Hindlimb muscle (tissue), 1 donor: ENCODE measurements around the gene WDR5. TPM values are rescaled to one million over a fixed set of nuclear protein-coding genes. Genes with fewer than 3 reads are reported as not detected.

Experiments
- DNase-seq: peaks from one replicate; pipeline ENCODE4 v3.0.0-alpha.2; 2013
- polyA plus RNA-seq: library from polyadenylated mRNA; unstranded; fragments of 120-200 nt; gene quantifications from one replicate; pipeline ENCODE4 v1.2.1, GENCODE V29; 2013; ENCODE audit not compliant: insufficient read length

The WDR5 gene
- polyA plus RNA-seq, 1 donor = 46.2 TPM

DNA sequence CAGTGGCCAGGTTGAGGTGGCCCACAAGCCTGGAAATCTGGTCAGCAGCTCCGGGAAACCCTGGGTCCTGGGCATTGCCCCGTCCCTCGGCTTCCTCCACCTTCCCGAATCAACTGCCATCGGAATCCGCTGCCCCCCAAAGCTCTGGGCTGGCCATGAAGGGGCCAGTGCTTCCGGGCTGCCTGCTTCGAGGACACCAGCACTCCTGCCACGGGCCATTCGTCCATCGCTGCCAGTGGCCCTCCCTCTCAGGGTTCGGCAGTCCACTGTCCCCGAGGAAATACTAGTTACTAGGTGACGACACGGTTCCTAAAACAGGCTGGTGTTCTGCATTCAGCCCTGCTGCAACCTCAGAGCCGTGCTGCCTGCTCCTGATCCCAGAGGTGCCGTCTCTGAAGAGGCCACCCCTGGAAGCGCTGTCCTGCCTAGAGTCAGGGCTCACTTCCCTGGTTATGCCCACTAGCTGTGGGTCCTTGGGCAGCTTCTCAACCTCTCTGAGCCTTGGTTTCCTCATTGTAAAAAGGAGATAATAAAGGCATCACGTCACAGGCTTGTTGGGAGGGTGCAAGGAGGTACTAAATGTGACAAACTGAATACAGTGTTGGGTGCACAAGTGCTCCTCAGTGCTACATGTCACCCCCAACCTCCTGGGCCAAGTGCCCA lies 3.5 kb upstream of the WDR5 start:
- DNase-seq = no peak

DNA sequence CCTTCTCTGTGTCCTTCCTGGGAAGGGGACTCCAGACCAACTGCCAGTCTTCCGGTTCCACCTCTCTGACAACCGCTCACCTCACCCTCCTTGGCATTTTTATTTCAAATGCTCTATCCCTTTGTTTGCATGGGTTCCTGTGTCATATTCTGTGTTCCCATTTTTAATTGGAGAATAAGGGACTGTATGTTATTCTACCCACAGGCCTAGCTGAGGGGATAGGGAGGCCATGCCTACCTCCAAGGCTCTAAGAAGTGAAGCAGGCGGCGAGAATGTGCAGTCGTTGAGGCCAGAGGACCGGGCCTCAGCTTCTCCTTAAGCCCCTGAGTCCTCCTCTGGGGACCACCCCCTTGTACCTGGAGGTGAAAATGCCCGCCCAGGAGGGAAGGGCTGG lies 936 bp upstream of the WDR5 start:
- no peak for DNase-seq

DNA sequence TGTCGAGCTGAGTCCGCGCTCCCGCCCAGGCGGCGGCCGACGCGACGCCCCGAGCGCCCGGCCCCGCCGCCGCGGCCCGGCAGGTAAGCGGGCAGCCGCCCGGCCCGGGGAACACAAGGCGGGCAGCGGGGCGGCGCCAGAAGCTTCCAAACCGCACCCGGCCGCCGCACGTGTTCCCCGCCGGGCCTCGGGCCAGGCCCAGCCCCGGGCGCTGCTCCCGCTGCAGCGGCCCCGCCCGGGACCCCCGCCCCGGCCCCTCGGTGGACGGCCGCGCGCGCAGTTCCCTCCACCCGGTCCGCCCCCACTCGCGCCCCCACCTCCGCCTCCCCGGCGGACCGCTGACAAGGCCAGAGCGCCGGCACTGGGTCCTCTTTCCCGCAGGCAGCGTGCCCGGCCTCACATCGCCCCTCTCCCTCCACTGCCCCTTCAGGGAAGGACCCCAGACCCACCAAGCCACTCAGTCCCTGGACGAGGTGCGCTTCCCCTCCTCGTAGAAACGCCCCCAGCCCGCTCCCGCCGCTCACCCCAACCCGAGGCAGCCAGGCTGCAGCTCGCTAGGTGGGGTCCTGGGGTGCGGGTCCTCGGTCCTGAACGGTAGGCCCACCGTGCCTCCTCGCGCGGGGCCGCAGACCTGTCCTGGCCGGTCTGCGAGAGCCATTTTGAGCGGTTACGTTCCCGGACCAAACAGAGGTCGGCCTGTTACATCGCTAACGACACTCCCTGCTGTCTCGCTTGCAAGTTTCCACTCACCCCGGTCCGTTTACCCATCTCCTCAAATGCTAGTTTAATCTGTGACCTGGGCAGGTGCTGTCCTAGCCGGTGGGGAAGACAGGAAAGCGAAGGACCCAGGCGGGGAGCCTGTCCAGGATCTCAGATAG lies 475 bp downstream of the WDR5 start:
- DNase-seq = no peak

DNA sequence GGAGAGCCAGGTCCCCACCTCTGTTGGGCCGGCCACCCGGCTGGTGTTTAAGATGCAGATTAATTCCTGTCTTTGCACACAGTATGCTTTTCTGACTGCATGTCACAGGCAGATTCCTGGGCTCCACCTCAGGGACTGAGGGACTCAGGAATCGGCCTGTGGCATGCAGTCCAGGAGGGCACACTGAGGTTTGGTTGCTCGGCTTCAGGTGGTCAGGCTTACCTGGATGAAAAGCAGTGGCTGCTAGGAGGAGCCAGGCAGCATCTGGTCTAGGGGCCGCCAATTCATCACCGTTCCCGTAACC lies 1.1 kb downstream of the WDR5 start:
- DNase-seq = no peak

DNA sequence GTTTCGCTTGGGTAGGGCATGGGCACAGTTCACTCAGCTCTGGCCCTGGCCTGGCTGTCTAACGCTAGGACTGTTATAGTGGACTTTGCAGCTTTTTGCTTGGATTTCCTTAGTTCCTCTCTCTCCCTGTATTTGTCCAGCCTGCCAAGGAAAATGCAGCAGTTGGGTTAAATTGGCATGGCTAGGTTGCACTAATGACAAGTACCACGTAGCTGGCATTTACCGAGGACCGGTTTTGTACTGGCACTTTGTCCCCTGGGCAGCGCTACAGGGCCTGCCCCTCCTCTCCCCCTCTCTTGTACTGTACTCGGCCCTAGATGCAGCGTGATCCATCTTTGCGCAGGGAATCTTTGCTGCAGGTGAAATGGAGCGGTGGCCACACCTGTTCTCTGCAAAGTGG lies 2.4 kb downstream of the WDR5 start:
- DNase-seq = no peak

DNA sequence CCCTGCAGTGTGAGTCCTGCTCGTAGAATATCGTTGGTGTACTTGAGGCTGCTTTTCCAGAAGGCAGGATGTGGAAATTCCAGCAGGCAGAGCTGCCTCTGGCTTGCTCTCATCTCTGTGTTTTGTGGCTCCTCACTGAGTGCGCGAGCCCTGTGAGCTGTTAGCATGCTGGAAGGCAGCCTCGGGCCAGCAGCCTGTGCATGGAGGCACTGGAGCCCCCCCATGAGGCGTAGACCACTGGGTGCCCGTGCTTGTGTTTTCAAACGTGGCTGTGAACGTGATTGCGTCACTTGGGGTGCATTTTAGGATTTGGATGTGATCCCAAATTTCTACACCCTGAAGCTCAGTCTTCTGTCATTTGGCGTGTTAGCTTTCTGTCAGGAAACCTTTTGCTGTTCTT lies 3.2 kb downstream of the WDR5 start:
- DNase-seq = no peak

DNA sequence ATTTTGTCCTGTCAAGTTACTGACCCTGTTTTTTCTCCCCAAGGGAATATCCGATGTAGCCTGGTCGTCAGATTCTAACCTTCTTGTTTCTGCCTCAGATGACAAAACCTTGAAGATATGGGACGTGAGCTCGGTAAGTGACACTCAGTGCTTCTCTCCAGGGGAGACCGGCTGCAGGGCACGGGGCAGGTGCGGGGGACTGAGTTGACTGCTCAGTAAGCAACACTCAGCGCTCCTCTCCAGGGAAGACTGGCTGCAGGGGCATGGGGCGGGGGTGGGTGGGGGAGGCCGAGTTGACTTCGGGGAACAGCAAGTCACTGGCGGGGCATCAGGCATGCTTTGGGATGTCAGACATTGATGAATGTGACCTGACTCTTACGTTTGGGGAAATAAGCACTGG lies 6.0 kb downstream of the WDR5 start:
- DNase-seq = no peak

DNA sequence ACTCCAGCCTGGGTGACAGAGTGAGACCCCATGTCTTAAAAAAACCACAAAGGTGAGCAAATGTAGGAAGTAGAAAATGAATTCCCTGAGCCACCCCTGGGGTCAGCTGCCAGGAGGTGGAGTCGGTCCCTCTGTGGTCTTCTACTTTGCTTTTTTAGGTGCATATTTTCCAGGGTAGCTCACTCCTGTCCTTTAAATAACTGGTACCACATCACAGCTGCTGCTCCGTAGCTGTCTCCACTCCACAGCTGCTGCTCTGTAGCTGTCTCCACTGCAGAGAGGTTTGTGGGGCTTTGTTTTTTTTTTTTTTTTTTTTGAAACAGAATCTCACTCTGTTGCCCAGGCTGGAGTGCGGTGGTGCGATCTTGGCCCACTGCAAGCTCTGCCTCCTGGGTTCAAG lies 8.9 kb downstream of the WDR5 start:
- no peak for DNase-seq

DNA sequence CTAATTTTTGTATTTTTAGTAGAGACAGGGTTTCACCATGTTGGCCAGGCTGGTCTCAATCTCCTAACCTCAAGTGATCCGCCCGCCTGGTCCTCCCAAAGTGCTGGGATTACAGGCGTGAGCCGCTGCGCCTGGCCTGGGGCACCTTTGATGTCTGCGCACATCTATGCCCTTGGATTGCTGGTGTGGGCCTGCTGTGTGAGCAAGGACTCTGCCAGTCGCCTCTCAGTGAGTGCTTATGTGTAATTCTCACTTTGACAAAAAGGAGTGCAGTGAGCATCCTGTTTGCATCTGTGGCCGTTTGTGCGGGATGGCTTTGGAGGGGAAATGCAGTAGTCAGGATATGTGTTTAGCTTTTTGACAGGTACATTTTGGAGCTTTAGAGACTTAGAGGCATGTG lies 9.4 kb downstream of the WDR5 start:
- DNase-seq = no peak

DNA sequence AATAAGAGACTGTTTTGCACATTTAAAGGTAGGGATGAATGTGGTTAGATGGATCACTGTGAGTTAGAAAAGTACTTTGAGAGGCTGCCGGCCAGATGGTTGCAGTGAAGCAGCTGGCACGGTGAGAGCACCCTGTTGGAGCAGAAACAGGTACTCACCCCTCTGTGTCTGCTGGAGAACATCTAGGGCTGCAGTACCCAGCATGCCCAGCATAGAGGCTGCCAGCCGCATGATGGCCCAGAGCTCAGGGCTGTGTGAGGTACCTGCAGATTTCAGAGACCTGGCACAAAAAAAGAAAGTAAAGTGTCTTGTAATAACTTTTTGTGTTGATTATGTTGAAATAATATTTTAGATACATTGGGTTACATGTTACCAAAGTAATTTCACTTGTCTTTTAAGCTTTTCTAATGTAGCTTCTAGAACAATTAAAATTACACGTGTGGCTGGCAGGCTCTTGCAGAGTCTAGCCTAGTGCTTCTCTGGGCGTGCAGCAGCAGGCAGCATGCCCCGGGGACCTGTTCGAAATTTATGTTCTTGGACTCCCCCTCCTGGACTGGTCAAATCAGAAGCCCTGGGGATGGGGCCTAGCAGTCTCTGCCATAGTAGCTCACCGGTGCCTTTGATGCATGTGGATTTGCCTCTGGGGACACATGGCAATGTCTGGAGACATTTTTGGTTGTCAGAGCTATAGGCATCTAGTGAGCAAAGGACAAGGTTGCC lies 11.1 kb downstream of the WDR5 start:
- DNase-seq = no peak

DNA sequence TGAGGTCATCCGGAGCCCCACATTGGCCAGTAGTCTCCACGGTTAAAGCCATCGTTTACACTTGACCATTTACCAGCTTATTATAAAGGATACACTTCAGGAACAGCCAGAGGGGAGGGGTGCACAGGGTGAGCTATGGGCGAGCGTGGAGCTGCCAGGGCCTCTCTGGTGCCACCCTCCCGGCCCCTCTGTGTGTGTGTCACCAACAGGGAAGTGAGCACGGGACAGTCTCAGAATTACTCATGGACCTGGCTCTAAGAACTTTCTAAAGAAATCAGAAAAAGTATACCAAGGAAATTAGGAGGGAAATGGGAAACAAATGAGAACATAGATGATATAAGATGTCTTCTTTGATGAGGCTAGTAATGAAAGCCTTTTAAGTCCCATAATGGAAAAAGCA lies 13.5 kb downstream of the WDR5 start:
- no peak for DNase-seq

DNA sequence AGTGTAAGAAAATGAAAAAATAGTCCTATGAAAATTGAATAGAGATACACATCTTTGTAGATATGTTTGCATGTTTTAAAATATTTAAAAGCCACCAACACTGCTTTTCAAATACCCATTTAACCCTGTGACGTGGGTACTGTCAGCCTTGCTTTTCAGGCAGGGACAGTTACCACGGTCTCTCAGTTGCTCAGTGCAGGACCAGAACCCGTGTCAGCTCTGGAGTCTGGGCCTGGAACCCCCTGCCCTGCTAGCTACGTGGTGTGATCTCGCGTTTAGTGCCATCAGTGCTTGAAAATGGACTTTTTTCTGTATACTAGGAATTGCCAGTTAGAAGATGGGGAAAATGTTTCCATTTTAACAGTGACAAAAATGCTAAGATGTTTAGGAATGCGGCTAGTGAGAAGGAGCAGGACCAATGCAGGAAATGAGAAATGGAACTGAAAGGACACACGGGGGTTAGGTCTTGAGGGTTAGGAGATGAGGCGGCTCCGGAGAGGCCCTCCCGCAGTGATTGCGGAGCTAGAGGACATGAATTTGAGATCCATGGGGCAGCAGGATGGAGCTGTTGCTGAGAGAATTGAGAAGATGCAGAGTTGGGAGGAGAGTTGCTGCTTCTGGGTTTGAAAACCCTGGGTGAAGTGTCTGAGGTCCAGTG lies 14.8 kb downstream of the WDR5 start:
- no peak for DNase-seq

DNA sequence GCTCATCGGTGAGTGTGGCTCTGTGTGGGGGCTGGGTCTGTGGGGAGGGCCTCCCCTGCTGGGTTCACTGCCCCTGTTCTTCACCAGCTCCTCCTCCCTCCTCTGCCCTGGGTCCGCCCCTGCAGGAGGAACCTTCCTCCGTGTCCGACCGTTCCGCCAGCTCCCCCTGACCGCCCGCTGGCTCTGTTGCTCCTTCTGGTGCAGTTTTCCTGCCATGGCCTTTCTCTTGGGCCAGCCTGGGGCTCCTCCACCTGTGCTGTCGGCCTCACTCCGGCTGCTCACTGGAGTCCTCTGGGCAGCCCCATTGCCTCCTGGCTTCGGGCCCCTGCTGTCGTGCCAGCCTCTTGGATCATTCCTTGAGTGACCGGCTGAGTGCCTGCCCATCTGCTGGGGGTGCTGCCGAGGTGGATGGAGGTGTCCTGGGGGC lies 16.2 kb downstream of the WDR5 start:
- DNase-seq = no peak

DNA sequence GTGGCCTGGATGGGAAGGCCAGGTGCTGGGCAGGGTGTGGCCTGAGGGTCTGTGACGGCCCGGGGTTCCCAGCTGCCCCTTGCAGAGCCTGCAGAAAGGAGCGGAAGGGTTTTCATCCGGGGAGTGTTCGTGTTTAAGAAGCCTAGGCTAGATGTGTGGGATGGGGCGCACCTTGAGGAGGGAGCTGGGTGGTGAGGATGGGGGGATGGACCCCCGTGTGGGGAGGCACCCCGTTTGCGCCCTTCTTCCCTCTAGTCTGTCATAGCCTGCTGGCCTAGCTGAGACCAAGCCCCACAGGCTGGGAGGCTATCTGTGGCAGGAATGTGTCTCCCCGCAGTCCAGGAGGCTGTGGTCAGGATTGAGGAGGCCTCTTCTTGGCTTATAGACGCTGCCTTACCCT lies 16.6 kb downstream of the WDR5 start:
- no peak for DNase-seq

DNA sequence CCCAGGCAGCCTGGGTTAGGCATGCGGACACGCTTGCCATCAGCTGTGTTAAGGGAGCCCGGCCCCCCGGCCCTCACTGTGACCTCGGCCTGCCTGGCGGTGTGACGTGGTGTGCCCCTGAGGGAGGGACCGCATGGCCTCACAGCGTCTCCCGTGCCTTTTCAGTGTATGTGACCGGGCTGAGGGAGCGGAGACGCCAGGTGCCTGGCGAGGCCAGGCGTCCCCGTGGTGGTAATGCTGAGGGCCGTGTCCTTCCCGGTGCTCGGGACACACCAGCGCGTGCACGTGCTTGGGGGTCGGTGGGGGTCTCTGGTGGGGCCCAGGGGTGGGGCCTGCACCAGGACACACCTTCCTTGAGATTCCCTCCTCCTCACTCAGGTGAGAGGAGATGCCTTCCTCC lies 17.6 kb downstream of the WDR5 start:
- DNase-seq = no peak

DNA sequence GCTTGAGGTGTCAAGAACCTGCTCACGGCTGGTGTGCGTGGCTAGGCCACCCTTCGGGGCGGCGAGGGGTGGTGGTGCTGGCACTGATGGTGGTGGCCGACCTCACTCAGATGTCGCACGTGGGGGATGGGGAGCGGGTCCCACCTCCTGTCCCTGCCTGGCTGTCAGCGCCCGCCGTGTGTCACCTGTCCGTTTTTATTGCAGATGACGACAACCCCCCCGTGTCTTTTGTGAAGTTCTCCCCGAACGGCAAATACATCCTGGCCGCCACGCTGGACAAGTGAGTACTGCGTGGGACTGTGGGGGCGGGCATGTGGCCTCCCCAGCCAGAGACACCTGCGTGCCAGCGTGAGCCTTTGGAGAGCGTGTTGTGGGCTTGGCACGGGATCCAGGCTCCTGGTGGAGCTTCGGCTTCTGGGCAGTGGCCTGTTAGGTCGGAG lies 18.4 kb downstream of the WDR5 start:
- no peak for DNase-seq

DNA sequence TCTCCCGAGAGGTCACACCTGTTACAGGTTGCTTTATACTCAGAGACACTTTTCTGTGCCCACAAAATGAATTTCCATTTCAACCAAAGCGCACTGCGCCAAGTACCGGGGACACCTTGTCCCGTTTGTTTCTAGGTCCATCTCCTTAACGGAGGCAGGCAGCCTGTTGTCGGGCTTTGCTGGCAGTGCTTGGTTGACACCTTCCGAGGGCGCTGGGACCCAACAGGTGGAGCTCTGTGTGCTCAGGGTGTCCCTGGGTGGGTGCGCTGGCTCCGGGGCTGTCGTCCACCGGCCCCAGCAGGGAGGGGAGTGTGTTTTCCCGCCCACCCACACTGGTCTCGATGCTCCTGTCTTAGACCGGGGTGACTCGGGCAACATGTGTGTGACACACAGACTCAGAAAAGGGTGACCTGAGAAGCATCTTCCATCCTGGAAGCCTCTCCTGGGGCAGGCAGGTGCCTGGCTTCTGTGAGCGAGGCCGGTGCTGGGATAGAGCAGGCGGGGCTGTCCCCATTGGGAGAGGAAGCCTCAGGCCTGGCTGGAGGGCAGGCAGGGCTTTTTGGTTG lies 20.0 kb downstream of the WDR5 start:
- DNase-seq = no peak

DNA sequence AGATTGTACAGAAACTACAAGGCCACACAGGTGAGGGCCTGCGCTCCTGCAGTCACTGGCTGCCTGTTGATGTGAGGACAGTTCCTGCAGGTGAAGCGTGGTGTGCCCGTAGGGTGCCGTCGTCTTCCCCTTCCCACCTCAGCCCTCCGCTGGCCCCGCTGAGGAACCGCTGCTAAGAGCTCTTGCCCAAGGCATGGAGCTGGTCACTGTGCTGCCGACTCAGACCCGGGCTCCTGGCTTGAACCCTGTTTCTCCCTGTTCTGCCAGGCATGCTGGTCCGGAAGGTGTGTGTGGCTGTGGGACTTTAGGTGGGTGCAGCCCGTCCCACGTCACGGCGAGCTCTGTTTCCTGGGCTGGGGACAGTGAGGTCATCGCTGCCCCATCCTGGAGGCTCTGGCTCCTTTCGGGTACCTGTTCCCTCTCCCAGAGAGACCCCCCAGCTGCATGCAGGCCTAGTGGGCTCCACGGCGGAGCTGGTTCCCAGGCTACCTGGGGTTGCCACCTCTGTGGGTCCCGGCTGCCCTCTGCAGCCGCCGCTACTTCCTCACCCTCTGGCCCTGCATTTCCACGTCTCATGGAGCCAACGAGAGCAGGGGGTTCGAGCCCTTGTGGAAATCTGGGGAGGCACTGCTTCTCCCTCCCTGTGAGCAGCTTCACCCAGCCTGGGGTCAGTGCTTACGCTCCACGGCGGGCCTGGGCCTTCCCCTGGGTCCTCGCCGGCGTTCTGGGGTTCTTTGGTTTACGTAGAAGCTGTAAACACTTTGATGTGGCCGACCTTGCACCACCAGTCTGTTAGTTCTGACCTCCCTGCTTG lies 20.9 kb downstream of the WDR5 start:
- DNase-seq = no peak

DNA sequence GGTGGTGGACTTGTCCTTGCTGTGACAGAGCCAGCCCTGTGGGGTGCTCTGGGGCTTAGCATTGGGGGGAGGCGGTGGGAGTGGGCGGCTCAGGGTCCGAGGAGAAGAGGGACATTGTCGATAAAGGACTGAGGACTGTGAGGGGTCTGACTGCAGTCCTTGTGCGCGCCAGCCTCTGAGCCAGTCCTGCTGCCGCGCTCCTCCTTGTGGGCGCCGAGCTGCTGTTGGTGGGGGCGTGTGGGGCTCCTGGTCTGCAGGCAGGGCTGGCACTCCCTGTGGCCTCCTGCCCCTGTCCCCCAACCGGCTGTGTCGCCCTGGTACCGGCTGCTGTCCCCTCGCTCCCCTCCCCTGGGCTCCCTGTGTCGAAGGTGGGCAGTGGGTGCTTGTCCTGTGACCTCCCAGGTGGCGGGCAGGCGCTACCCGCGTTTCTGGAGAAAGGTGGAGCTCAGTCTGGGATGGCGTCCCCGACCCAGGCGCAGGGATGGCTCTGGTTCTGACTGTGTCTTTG lies 21.6 kb downstream of the WDR5 start:
- DNase-seq = no peak

DNA sequence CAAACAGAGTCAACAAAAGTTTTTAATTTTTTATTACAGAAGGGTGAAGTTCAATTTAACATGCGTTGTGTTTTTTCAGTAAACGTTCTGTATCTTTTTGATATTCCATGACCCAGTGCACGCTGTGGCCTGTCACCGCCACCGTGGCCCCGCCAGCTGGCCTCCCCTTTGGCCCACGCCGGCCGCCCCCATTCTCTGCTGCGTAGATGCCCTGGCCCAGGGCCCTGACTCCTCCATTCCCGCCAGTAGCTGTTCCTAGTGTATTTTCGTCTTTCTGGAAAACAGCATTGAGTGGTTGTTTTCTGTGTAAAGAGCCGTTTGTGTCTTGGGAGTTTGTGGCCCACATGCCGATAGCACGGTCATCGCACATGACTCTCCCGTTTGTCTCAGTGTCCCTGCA lies 22.4 kb downstream of the WDR5 start:
- DNase-seq = no peak

DNA sequence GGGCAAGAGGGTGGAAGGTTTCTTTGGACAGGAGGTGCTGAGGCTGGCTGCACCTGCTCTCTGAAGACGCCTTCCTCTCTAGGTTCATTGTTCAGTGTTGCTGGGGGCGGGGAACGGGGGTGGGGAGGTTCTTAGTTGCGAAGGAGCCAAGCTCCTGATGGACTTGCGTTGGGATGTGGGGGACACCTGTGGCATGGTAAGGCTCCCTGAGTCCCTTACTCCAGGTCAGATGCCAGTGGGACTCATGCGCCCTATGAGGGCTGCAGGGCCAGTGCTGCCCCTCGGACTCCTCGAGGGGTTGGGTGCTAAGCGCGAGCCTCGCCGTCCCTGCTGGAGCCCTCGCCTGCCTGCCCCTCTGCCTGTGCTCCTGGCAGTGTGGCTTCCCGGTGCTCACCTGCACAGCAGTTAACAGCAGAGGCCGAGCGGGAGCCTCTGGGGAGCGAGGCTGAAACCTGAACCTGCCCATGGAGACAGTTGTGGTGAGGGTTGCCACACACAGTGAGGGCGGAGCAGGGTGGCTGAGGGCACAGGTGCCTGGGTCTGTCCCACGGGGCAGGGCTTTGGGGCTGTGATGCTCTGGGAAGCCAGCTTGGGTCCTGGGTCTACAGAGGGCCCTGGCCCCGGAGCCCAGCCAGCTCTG lies 23.0 kb downstream of the WDR5 start:
- DNase-seq = no peak
